IPS-NIHi11 (cell line): Measurements from ENCODE around the gene TSPAN4.

Source experiments
- DNase-seq: peaks from one replicate; pipeline ENCODE4 v3.0.0; 2012; ENCODE audit warnings: mixed read lengths, low spot score

Gene TSPAN4

DNA sequence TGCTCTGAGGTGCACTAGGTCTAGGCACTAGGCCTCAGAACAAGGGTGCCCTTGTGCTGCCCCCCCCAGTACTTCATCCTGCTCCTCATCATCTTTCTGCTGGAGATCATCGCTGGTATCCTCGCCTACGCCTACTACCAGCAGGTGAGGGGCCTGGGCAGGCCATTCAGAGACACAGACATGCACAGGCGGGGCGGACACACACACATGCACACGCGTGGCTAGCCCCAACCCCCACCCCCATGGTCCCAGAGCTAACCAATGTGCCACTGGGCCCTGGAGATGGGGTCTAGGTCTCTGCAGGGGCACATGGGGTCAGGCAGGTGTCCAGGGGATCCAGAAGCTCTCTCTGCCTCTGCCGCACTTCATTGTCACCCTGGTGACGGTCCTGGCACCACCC, 6.0 kb upstream of the TSPAN4 start:
- no peak for DNase-seq

DNA sequence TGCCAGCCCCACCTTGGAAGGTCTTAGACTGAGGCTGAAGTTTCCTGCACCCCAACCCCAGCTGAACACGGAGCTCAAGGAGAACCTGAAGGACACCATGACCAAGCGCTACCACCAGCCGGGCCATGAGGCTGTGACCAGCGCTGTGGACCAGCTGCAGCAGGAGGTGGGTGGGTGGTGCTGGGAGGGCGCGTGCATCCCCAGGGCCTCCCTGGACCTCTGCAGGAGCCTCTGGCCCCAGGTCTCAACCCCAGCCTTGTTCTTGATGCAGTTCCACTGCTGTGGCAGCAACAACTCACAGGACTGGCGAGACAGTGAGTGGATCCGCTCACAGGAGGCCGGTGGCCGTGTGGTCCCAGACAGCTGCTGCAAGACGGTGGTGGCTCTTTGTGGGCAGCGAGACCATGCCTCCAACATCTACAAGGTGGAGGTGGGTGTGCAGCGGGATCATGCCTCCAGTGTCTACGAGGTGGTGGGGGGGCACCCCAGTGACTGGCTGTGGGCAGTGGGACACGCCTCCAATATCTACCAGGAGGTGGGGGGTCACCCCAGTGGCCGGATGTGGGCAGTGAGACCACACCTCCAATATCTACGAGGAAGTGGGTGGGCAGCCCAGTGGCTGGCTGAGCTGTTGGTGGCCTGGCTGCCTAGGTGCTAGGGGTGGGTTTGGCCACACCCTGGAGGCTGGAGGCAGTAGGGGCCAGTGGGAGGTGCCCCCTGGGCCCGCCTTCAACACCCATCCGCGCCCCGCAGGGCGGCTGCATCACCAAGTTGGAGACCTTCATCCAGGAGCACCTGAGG, 5.3 kb upstream of the TSPAN4 start:
- DNase-seq: no peak

DNA sequence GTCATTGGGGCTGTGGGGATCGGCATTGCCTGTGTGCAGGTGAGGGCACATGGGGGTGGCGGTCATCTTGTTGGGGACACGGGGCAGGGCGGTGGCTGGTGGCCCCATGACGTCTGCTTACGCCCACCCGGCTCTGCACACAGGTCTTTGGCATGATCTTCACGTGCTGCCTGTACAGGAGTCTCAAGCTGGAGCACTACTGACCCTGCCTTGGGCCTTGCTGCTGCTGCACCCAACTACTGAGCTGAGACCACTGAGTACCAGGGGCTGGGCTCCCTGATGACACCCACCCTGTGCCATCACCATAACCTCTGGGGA, 4.7 kb upstream of the TSPAN4 start:
- no peak for DNase-seq

DNA sequence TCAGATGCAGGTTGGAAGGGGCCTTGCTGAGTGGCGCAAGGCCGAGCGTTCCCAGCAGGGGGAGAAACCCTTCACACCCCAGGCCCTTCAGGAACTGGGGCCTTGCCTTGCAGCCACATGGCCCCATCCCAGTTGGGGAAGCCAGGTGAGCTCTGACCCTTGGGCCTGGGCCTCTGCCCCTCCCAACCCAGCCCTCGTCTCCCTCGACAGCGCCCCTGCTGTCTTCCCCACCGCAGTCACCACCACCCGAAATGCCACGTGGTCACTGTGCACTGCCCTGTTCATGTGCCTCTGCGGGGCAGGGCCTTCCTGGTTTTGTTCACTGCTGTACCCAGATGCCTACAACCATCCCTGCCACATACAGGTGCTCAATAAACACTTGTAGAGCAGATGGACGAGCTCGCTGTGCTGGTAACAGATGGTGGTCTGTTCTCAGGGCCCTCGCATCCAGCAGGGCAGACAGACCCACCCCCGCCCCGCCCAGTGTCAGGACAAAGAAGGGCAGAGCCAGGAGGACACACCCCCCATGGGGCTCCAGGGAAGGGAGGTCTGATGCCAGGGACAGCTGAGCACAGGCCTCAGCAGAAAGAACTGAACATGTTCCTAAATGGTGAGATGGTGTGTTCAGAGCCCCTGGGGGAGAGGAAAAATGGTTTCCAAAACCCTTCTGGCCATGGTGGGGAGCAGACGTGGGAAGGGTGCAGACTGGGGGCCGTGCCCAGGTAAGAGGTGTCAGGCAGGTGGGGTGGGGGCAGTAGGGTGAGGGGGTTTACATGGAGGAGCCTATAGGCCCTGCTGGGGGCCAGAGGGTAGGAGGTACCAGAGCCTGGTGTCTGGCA, 4.0 kb upstream of the TSPAN4 start:
- no peak for DNase-seq

DNA sequence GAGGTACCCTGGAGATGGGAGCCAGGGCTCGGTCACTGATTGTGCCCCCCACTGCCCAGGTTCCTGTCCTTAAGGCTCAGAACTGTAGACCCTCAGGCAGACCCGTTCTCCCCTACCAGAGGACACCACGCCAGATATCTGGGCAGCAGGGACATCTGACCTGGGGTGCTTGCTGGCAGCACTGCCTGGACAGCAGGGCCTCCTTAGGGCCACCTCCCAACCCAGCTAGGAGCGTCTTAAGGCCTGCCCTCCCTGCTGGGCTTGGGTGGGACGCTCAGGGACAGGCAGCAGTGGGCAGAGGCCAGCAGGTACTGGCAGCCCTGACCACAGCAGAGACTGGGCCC, 3.4 kb upstream of the TSPAN4 start:
- DNase-seq: no peak

DNA sequence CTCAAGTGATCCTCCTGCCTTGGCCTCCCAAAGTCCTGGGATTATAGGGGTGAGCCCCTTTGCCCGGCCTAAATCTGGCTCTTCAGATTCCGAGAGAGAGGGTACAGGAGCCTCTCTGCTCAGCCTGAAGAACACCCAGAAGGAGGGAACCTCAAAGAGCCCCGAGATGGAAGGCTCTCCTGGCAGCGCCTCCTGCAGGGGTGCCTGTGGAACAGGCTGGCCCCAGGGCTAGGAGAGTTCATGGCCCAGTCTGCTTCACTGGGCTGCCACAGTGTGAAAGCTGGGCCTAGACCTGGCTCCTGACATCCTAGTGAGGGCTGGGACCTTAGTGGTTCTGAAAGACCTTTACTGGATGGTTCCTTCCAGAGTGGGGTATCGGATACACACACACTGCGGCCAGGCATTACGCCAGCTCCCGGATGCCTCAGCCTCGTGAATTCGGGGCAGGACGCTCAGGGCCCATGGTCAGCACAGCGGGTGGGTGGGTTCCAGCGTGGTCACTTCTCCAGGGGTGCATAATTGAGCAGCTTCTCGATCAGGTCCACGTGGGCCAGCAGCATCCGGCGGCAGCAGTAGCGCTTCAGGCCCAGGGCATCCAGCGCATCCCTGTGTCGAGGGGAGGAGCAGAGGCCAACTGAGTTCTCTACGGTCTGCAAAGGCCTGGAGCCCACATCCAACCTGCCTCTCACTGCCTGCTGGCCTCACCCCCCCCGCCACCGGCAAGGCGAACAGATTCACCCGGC, 2.6 kb upstream of the TSPAN4 start:
- DNase-seq: no peak

DNA sequence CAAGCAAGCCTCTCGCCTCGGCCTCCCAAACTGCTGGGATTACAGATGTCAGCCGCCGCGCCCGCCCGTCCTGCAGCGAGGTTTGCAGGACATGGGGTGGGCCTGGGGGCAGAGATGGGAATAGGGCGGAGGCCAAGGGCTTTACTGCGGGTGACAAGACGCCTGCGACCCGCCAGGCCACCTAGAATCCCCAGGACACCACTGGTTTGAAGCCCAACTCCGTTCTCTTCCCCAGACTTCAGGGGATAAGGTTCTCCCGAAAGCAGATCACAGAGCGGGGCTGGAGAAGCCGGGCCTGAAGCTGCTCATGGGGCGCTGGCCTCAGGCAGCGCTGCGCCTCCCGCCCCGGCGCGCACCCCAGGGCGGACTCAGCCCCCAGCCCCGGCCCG, 677 bp upstream of the TSPAN4 start:
- DNase-seq: no peak

DNA sequence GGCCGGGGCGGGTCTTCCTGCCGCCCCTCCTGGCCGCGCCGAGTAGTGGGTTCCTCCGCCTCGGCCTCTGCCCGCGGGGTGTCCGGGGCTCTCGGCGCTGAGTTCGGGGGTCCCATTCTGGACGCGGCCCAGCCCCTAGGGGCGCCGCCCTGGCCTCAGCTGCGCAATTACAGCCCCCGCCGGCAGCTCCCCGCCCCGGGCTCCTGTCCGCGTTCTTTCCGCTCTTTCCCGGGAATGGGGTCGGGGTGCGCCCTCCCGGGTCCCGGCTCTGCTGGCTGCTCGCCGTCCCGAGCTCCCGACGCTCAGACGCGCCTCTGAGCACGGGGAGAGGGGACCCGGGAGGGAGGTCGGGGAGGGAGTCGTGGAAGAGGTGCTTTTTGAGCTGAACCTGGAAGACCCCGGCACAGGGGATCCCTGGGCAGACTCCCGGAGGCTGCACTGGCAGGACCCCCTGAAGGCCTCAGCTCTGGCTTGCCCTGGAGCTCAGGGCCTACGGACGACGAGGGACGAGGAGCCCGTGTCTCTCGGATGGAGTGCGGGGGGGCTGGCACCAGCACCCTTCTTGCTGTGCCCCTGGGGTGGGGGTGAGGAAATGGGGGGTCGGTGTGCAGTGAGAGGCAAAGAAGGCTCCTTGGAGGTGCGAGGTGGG, 558 bp downstream of the TSPAN4 start:
- no peak for DNase-seq

DNA sequence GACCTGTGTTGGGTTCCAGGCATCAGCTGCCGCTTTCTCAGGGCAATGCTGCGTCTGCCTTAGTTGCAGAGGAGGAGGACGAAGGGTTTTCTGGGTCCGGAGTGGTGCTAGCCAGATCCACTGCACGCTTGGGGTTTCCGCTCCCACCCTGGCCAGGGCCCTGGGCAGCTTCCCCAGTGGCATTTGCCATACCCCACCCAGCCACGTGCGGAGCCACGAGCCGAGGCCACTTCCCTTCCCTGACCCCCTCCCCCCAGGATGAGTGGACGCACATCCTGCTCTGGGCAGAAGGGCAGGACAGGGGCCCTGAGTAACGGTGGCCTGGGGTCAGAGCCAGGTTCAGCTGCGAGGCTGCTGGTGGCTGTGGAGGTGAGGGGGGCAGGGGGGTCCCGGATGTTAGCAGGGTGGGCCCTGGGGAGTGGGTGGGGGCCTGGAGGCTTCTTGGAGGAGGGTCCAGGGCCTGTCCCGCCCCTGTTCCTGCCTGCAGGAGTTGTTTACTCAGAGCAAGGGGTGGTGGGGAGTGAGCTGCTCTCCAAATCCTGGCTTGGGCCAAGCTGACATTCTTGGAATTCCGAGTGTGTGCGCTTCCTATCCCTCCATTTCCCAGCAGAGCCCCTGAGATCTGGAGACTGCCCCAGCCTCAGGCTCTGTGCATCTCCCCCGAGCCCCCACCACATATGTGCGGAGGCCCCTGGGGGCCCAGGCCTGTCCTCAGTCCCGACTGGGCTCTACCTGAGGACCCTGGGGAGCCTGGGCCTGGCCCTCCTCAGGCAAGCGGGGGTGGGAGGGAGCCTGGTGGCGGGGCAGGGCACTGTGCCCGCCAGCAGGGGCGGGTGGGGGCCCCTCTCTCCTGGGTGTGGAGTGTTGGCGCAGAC, 1.4 kb downstream of the TSPAN4 start:
- peak; percentile 74 for DNase-seq

DNA sequence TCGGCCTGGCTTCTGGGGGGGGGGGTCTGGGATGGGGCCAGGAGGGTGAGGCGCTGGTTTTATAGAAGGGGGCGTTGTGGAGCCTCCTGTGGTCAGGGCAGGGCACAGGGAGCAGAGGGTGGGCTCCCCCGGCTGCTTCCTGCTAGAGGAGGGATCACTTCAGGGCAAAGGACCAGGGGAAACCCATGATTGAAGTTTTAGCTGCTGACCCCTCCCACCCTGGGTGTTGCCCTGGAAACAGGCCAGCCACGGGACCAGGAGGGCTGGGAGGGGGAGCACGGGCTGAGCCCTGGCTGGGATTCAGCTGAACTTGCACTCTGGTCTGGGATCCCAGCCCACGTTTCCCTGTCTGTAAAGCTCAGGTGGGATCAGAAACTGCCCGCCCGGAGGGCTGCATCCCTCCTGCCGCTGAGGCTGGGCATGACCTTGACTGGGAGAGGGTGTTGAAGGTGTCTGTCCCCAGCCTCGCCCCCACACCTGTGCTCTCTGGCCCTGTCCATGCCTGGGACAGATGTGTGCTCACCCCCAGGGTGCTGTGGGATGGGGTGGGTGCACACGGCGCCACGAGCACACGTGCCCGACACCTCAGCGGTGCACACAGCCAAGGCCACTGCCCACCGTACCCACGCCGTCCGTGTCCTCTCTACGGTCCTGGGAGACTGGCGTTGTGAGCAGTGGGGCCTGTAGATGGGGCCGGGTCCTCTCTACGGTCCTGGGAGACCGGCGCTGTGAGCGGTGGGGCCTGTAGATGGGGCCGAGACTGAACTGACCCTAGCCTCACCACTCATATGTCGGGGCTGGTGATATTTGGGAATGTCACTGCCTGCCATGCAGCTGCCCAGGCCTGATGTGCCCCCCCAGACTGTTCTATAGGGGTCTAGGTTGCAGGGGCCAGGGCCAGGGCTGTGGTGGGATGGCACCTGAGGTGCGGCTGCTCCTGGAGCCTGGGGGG, 2.3 kb downstream of the TSPAN4 start:
- DNase-seq: peak; percentile 75

DNA sequence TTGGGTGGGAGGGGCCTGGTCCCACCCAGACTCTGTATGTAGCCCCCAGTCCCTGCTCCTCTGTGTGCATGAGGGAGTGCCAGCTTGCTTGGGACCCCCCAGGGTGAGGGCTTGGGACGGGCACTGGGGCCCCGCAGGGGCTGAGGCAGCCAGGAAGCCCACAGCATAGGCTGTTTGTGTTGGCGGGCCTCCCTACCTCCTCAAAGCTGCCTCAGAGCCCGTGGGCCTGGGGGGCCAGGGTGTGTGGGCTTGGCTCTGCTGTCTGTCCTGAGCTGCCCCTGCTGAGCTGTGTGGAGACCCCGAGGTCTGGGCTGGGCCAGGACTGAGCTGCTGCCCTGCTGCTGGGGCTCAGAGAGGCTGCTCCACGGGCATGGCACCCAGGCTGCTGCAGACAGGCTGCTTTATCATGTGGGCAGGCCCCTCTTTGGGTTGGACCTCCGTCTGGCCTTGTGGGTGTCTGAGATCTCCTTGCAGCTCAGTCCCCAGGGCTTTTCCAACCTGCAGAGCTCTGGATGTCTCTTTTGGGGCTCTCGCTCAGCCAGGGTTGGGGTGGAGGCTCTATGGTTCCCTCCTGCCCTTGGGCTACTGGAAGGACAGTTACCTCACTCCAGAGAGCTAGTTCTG, 3.3 kb downstream of the TSPAN4 start:
- DNase-seq: no peak

DNA sequence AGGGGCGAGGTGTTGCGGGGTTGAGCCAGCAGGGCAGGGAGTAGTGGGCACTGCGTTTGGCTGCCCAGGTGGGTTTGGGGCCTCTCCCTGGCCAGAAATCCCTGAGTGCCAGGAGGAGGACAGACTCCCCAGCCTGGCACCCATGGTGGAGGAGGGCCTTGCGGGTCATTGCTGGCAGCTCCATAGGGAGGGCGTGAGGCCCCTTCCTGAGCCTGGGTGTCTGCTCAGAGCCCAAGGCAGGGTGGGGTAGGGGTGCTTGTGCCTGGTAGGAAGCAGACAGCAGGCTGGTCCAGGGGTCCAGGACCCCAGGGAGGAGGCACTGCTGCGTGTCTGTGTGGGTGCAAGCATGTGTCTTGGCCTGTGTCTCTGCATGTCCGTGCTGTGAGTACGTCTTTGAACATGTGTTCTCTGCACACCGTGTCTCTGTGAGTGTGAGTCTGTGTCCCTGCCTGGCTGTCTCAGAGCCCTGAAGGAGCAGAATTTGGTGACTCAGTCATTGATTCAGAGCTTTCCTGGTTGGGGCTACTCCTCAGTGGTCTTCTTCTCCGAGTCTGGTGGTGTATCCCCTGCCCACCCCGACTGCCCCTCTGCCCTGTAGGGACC, 3.9 kb downstream of the TSPAN4 start:
- DNase-seq: no peak

DNA sequence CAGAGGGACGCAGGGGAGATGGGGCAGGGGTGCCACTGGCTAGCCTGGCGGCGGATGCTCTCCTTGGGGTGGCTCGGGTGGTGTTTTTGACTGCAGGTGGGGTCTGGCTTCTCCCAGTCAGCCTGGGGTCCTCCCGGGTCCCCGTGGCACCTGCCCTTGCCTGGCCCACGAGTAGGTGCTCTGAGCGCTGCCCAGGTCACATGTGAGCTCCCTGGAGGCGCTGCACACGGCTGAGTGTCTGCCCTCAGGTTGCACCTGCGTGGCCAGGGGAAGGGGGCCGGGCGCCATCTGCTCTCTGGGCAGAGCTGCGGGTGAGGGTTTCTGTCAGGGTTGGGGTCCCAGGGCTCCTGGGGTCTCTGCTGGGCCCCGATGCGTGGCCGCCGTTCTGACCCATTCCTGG, 5.2 kb downstream of the TSPAN4 start:
- DNase-seq: no peak

DNA sequence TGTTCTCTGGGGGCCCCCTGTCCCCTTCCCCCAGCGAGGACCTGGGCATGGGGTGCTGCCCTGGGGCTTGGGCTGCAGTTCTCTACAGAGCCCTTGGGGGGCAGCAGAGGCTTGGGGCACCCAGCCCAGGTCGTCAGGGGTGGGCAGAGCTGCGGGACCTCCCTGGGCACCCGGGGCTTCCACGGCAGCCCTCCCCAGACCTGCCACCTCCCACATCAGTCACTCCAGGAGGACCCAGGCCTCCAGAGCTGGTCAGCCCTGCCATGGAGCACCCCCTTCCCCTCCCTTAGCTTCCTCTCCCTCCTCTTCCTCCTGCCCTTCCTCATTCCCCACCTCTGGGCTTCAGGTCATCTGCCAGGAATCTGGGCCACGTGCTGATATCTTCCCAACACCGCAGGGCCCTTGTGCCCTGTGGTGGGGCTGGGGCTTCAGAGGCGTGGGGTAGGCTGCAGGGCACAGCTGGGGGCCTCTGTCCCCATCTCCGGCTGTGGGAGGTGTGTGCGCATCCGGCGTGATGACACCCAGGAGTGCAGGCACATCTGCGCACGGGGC, 5.8 kb downstream of the TSPAN4 start:
- peak; percentile 69 for DNase-seq

DNA sequence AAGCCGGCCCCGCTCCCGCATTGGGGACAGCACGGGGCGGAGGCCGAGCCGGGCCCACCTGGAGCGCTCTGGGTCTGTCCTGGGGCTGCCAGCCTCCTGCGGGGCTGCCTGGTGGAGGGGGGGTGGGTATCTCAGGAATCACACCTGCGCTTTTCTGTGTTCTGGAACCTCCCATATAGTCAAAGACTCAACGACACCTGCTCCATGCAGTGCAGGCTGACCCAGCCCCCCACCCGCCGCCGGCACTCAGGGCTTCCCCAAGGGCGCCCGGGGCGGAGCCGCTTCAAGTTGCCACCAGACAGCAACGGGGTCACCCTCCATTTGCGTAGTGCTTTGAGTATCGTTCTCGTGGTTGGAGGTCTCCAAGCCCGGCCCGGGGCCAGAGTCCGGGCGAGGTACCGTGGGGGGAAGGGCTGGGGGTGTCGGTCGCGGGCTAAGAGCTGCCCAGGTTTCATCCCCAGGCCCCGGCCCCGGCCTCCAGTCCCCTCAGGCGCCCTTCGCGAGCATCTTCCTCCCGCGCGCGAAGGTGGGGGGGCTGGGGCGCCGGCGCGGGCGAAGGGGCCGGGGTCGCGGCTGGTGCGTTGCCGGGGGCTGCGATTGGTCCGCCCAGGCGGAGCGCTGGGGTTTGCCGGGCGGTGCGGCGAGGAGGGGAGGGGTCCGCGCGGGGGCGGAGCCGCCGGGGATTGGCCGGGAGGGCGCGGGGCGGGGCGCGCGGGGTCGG, 6.6 kb downstream of the TSPAN4 start:
- peak; percentile 94 for DNase-seq

DNA sequence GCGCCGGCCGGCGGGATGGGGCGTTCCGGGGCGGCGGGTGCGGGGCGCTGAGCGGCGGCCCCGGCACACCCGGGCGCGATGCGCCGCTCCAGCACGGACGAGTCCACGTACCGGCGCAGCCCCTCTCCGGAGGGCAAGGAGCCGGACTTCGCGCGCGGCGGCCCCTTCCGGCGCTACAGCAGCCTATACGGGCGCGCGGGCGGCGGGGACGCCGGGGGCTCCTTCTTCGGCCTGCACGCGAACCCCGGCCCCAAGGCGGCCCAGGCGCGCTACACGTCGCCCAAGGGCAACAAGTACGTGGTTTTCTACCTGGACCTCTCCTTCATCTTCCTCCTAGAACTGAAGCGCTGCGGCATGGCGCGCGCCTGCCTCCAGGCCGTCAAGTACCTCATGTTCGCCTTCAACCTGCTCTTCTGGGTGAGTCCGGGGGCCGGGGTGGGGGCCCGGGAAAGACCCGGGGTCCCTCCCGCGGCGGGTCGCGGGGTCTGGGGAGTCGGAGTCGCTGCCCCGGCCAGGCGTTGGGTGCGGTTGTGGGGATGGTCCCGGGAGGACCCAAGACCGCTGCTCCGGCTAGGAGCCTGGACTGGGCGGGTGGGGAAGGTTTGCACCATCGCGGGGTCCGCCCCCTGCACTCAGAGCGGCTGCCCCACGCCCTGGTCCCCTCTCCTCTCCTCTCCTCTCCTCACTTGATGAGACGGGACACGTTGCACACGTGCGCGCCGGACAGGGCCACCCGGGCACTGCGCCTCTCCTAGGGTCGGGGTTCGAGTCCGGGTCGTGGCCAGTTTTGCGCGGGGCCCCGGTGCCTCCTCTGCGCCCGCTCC, 7.5 kb downstream of the TSPAN4 start:
- peak; percentile 29 for DNase-seq
